GM13977 (cell line): ENCODE data around the gene NELFB.

Experiments
- DNase-seq: peaks from one replicate; pipeline ENCODE4 v3.0.0; 2012; ENCODE audit warnings: low spot score
- in situ Hi-C: fragments of 300-500 bp; cut with MboI; formaldehyde crosslinking; loops from one replicate; pipeline ENCODE4 v1.12.0; 2022; ENCODE audit warnings: low sequenced_read_pairs, low pct_unique_long_range_greater_than_20kb, mixed read lengths, inconsistent platforms; ENCODE audit not compliant: unreplicated experiment
- TF ChIP-seq, protein P1 (sequence below): IDR thresholded peaks from 2 replicates; pipeline ENCODE4 v1.5.1; 2012; ENCODE audit warnings: mild to moderate bottlenecking, control low read depth; ENCODE audit not compliant: insufficient read depth; ENCODE audit errors: extremely low read depth, missing control alignments

The NELFB gene

DNA sequence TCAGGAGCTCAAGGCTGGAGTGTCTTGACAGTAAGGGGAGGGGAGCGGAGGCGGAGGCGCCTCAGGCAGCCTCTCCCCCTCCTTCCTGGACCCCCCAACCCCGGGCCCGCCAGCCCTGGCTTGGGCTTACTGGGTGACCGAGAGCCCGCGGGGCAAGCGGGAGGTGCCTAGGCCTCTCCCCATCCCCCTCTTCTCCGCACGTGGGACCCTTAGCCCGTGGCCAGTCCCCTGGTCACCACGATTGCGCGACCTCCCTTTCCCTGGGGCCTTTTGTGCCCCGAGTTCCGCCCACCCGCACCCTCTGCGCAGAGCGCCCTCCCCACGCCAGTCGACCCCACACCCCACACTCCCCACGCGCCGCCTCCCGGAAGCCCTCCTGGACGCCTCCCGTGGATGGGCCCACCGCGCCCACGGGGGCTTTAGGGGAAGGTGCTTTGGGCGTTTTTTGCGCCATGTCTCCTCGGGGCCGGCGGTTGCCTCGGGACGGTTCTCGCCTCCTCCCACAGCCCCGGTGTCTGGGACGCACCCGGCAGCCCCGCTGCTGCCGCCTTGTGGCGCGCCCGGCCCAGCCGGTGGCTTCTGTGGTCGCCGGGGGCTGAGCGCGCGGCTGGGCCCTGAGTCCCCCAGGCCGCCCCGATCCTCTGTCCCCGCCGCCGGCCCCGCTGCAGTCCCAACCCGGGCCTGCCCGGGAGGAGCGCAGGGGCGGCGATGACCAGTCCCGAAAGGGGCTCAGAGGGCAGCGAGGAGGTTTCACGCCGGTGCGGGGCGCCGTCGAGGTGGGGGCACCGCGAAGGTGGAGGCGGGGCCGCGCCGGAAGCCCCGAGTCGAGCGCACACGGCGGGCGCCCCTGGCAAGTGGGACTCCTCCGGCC, 25.6 kb downstream of the NELFB start:
- peak; percentile 73 for DNase-seq
- in situ Hi-C loops: no loop called here
- TF ChIP-seq, protein P1, sequence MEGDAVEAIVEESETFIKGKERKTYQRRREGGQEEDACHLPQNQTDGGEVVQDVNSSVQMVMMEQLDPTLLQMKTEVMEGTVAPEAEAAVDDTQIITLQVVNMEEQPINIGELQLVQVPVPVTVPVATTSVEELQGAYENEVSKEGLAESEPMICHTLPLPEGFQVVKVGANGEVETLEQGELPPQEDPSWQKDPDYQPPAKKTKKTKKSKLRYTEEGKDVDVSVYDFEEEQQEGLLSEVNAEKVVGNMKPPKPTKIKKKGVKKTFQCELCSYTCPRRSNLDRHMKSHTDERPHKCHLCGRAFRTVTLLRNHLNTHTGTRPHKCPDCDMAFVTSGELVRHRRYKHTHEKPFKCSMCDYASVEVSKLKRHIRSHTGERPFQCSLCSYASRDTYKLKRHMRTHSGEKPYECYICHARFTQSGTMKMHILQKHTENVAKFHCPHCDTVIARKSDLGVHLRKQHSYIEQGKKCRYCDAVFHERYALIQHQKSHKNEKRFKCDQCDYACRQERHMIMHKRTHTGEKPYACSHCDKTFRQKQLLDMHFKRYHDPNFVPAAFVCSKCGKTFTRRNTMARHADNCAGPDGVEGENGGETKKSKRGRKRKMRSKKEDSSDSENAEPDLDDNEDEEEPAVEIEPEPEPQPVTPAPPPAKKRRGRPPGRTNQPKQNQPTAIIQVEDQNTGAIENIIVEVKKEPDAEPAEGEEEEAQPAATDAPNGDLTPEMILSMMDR: peak; percentile 62

DNA sequence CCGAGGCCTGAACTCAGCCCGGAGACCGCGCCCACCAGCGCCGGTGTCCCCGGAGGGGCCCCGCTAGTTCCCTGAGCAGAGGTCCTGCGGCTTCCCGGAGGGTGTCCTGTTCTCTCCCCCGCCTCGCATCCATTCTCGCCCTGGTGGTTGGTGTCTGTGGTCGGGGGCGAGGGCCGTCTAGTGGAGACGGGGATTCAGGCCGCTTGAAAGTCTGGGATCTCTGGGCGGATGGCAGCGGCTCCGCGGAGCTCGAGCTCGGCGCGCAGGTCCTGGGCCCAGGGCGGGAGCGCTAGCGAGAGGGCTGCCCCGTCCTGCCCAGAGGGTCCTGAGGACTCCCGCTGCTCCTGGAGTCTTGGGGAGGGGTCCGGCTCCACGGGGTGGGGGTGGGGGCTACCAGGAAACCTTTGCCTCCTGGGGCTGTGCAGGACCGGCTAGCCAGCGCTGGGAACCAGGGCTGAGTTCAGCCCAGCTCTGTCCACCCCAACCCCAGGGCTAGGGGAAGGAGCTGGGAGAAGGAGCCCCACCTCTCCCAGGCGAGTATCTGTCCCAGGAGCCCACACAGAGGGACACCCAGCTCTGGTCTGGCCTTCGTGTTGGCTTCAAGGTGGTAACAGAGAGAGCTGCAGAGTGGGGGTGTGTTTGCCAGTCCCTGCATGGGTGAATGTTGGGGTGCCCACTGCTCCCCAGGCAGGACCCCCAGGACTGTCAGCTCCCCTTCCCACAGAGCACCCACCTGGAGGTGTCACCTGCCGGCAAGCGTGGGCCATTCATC, 26.4 kb downstream of the NELFB start:
- in situ Hi-C loops: no loop called here
- DNase-seq: no peak
- TF ChIP-seq, protein P1: no peak

DNA sequence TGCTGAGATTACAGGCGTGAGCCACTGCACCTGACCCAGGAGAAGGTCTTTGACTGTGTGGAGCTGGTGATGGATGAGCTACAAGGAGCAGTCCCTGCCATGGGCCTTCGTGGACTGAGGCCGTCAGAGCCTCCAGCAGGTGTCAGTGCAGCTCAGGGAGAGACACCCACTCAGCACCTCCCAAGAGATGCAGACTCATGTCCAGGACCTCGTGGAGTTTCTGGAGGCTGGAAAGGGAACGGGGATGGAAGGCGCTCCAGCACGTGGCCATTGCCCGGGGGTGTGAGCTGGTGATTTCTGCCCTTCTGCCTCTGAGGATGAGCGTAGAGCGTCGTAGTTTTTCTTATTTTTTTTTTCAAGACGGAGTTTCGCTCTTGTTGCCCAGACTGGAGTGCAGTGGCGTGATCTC, 31.9 kb downstream of the NELFB start:
- DNase-seq: peak; percentile 81
- in situ Hi-C loops: no loop called here

DNA sequence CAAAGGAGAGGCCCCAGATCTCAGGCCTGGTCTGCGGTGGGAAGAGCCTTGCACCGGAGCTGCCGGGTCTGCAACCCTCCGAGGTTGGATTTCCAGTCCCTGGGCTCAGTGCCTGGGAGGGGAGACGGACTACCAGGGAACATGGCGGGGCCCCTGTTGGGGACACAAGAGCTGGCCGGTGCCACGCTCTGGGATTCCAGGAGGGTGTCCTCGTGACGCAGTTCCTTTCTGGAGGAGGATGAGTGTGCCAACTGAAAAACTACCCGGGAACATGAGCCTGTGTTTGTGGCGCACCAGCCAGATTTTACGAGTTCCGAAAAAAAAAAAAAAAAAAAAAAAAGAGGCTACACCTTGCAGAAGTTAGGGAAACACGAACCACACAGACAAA, 38.0 kb downstream of the NELFB start:
- TF ChIP-seq, protein P1: no peak
- DNase-seq: no peak
- in situ Hi-C loops: loop anchor here (10.0 kb wide), 1 partner anchor 112 kb away; no protein-coding TSS in a partner anchor

More for the DNA sequence above, 31.9 kb downstream of the NELFB start:
- TF ChIP-seq, protein P1: peak; percentile 55

DNA sequence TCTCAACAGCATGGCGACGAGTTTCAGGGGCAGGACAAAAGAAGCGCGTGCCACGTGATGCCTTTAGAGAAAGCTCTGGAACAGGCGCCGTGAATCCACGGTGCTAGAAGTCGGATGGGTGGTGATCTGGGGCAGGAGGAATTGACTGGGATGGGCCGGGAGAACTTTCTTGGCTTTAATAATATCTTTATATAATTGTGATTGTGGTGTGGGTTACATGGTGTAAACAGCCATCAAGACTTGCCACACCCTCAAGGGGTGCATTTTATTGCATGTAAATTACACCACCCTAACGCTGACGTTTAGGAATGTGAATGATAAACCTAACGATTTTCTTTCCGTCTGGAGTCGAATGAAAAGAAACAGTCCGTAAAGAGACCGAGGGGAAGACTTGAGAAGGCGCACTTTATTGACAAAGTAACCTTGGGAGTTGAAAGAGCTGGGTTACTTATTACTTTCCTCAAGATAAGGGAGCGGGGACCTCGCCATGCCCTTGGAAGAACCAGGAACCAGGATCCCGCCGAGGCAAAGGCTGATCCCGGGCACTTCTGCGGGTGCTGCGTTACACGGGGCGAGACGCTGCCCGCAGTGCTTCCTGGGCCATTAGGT, 38.5 kb downstream of the NELFB start:
- TF ChIP-seq, protein P1: no peak
- no peak for DNase-seq
- in situ Hi-C loops: loop anchor here (10.0 kb wide), 1 partner anchor 111 kb away; no protein-coding TSS in a partner anchor

DNA sequence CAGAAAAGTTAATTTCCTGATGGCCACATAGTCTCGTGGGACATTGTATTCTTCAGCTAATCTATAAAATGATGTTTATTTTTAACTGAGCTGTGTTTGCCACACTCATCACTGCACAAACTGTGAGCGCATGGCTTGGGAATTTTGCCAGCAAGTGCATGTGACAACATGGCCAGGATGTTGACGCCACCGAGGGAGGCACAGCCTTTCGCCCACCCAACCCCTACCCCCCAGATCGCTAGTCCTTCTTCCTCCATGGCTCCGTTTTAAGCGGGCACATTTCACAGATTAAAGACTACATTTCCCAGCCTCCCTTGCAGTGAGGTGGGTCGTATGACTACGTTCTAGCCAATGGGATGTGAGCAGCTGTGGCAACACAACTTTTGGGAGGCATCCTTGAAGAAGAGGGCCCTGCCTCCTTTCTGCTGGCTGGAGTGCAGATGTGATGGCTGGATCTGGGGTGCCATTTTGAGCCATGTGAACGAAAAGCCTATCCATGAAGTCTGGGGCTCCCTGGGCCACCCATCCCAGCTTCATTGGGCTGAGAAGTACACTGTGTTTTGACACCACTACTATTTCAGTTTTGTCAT, 39.1 kb downstream of the NELFB start:
- in situ Hi-C loops: loop anchor here (10.0 kb wide), 1 partner anchor 111 kb away; no protein-coding TSS in a partner anchor
- peak; percentile 71 for DNase-seq
- TF ChIP-seq, protein P1: no peak
